Activated CD8-positive, alpha-beta memory T cell treated with anti-CD3 and anti-CD28 coated beads, Interleukin-2, amount 50 U/mL, for 4 hours (primary cell): ENCODE results near the gene PKD1L1.
"Not testable (repeated sequence)": the region's sequence is repeated elsewhere in the genome, so short reads cannot be mapped to it uniquely, and the experiment has no call there.

Experiments
- DNase-seq: peaks from one replicate; pipeline ENCODE4 v3.0.0-alpha.2; 2020

Gene PKD1L1

DNA sequence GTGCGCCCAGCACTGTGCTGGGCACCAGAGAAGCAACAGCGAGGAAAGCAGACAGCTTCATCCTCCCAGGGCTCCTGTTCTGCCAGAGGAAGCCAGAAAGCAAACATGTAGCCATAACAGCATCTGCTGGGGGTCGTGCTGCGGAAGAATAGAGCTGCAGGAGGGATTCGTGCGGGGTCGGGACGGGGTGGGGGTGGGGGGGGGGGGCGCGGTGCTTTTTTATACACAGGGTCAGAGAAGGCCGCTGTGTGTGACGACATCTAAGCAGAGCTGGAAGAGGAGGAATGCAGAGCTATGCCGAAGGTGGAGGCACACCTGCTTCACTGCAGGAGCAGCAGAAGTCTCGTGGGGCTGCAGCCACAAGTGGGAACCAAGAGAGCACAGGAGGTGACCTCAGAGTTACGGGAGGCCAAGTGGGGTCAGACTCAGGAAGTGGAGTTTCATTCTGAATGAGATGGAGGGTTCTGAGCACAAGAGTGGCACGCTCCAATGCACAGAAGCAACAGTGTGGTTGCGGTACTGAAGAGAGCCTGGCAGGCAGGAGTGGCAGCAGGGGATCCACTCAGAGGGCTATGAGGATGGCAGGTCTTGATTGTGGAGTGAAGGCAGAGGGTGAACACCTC lies 11.1 kb downstream of the PKD1L1 start:
- DNase-seq = no peak

DNA sequence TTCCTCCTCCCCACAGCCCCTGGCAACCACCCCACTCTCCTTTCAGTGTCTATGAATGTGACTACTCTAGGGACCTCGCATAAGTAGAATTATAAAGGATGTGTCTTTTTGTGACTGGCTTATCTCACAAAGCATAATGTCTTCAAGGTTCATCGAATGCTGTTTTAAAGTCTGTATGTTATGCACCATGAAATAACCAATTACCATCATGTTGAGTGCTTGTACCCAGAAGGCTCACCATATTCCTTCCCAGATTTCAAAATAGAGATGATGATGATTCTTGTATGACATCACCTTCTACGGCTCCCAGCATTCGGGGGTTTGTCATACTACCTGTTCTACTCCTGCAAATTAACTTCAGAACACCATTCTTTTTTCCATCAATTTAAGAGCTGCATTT lies 11.9 kb downstream of the PKD1L1 start:
- no peak for DNase-seq

DNA sequence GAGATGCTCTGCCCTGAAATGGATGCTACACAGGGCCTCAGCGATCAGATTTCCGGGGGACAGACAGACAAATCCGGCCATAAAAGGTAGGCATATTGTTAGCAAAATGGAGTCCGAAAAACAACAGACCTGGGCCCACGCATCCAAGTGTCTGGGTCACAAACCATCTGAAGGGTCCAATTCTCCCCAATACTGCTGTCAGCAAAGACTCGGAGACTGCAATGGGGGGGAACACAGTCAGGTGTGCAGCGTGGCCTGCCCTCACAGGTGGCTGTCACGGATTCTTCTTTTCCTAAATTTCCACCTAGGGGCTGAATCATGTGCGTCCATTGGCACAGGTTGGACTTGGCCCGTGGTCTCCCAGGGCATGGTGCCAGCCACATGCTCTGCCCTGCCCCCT lies 12.9 kb downstream of the PKD1L1 start:
- DNase-seq = no peak

DNA sequence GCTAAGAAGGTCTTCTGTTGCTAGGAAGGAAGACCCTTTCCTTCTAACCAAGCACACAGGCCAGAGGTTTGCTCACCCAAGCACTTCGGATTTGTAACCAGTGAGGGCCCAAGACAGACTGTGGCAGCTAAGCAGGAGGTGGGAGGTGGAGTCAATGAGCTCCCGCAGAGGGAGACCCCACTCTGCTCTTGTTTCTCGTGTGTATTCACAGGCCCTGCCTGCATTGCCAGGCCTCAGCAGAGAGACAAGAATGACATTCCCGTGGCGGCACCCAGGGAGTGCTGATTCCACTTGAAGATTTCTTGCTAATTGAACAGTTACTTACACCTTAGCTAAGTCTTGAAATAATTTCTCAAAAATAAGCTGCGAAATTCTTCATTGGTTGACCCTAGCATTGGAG lies 13.4 kb downstream of the PKD1L1 start:
- DNase-seq = no peak

DNA sequence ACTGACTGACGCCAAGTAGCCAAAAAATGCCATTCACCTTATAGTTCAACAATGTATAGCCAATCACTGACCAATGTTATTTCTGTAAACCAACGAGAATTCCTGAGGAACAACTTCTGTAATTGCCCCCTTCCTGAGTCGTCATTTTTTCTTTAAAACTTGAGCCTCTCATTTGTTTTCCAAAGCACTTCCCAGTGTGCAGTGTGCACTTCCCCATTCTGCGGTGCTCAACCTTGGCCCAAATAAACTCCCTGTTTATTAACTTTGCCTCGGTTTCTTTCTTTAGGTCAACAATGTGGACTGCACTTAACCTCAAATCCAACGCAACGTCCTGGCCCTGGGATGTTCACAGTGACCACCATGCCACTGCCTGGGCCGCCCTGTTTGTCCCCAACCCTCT lies 15.1 kb downstream of the PKD1L1 start:
- DNase-seq = no peak

DNA sequence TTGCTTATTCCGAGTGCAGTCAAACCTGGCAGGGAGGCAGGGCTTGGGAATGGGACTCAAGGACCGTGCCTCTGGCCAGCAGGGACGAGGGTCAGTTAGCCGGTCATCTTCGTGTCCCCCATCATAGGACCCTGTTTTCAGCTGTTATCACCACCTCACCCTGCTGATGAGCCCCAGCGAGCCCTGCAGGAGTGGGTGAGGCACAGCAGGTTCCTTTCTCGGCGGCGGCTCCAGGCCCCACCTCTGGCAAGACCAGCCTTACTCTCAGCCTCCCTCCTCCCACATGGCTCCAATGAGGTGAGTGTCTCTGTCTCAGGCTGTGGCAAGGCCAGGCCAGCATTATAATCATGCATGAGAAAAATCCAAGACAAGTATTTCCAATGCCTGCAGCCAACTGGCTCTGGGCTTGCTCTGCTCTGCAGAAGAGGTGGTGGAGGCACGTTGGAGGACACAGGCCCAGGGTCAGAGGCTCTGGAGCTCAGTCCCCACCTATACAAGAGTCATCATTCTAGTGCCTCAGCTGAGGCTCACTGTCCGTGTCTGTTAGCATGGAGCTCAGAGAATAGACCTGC lies 15.7 kb downstream of the PKD1L1 start:
- DNase-seq = no peak

DNA sequence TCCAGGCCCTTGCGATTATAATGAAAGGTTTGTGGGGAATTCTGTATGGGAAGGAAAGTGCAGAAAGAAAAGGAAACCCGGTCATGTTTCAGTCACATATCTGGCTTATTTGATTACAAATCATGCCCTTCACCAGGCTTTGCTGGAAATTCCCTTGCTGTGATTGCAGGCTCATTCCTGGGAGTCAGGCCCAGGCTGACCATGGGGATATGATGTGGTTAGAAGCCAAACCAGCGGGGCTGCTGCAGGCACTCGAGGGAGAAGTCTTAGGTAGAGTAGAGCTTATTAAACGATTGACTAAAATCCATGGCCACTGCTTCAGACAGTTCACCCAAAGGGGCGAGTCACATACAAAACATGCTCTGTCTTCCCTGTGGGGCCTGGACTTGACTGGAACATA lies 16.2 kb downstream of the PKD1L1 start:
- DNase-seq = no peak

DNA sequence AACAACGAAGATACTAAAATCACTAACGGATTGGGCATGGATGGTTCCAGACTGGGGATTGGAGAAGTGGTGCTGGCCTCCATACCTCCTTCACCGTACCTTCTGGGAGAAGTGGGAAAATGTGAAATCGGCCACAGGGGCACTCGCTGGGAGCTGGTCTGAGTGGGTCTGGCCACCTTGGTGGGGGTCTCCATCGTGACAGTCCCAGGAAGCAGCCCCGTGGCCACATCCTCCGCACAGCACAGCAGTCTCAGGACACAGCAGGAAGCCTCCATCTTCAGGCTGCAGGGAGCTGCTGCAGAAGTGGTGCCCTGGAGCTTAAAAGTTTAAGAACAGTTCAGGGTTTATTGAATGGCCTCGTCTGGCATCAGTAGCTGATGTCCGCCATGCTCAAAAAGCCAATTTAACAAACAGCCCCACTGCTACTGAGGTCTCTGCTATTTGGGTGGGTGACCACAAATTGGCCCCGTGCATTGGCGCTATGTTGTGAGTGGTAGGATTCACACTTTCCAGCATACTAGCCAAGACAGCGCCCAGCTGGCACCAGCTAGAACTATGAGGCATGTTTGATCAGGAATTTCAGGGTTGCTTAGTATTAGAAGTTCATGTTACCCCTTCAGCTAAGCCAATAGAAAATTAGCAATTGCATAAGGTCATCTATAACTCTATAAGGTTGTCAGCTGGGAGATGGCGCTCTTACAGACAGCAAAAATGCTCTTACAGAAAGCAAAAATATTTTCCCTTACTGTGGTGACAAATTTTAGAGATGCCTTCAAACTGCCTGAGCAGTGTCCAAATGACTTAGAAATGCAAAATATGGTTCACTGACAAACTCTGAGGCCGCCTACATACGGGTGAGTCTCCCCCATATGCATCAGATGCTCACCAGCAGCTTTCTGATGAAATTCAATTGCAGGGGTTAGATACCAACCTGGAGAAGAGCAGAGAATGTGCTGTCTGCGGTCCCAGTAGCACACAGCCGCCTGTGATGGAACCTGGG lies 17.0 kb downstream of the PKD1L1 start:
- no peak for DNase-seq

DNA sequence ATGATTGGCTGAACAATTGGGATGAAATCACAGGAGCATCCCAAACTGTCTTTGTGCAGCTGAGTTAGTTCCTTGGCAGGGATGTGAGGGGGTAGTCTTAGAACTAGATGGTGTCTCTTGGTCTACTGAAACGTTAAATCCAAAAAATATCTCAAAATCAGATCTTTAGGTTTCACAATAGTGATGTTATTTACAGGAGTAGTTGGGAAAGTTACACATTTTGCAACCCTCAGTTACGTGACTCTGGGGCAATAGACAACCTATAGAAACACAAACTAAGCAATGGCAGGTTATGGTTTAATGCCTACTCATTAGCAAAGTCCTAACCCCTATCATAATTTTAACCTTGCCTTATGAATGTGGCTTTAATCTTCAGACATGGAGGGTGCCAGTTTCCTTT lies 24.0 kb downstream of the PKD1L1 start:
- no peak for DNase-seq

DNA sequence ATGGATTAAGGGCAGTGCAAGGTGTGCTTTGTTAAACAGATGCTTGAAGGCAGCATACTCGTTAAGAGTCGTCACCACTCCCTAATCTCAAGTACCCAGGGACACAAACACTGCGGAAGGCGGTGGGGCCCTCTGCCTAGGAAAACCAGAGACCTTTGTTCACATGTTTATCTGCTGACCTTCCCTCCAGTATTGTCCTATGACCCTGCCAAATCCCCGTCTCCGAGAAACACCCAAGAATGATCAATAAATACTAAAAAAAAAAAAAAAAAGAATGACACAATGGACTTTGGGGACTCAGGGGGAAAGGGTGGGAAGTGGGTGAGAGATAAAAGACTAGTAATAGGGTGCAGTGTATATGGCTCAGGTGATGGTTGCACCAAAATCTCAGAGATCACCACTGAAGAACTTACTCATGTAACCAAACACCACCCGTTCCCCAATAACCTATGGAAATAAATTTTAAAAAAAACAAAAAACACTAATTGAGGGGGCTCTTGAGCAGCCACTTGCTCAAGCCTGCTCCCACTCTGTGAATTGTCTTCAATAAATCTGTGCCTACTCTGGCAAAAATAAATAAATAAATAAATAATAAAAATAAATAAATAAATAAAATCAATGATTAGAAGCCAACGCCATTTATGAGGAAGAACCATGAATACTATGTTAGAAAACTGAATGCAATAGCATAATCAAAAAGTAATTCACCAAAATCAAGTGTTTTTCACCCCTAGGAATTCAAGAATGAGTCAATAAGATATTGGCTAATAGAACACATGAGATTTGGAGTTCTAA lies 25.0 kb downstream of the PKD1L1 start:
- DNase-seq = not testable (repeated sequence)

DNA sequence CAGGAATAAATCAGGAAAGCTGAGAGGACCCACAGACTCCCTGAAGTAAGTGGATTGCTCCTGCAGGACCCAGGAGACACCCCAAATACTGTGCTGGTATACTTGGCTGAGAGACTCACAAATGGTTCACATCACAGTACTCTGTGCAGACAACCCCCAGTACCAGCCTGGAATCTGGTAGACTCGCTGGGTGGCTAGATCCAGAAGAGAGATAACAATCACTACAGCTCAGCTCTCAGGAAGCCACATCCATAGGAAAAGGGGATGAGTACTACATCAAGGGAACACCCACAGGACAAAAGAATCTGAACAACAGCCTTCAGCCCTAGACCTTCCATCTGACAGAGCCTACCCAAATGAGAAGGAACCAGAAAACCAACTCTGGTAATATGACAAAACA lies 31.8 kb downstream of the PKD1L1 start:
- DNase-seq = not testable (repeated sequence)

DNA sequence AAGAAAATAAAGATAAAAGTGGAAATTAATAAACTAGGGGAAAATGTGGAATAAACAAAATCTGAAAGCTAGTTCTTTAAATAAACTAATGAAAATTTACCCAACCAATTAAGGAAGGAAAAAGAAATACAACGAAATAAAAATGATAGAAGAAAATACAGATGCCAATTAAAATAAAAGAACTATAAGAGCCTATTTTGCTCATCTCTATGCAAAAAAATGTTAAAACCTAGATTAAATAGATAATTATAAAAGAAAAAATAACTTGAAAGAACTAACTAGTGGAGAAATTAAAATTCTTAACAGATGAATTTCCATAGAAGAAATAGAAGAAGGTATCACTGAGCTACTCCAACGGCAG lies 32.7 kb downstream of the PKD1L1 start:
- DNase-seq = no peak

DNA sequence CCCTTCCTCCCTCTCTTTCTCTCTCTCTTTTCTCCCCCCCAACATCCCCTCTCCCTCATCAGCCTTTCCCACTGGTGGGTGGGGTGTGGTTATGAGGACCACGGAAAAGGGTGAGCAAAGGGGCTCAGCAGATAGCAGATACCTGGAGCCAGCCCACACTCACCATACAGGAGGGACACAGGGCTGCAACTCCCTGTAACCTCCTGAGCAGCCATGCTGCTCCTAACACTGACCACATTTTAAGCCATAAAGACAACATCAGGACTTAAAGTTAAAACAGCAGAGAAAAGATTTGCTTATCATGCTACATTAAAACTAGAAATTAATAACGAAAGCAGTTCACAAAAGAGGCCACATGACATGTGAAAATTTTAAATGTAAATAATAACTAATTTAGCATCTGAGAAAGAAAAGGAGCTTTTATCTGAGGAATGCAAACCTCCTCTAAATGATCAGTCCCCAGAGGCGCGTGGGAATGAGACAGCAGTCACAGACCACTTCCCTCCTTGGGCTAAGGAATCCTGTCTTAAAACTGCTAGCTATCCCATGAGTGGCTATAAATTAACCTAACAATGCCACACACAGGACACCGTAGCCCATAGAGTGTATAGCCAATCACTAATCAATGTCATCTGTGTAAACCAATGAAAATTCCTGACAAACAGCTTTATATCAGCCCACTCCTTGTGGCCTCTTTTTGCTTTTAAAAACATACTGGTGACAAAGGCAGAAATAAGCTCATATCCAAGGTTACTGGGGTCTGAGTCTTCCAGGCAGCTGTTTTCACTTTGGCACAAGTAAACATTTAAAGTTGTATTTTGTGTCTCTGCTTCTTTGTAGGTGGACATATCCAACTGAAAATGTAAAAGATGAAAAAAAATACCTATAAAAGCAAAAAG lies 33.3 kb downstream of the PKD1L1 start:
- no peak for DNase-seq

DNA sequence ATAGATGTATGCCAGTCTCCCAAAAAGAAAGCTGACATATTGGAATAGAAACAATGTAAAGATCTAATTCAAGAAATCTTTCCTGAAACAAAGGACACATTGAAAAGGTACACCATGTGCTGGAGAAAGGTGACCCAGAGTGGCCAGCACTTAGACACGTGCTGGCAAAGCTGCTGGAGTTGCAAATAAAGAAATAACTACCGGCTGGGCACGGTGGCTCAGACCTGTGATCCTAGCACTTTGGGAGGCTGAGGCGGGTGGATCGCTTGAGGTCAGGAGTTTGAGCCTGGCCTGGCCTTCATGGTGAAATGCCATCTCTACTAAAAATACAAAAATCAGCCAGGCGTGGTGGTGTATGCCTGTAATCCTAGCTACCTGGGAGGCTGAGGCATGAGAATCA lies 35.9 kb downstream of the PKD1L1 start:
- DNase-seq = no peak

DNA sequence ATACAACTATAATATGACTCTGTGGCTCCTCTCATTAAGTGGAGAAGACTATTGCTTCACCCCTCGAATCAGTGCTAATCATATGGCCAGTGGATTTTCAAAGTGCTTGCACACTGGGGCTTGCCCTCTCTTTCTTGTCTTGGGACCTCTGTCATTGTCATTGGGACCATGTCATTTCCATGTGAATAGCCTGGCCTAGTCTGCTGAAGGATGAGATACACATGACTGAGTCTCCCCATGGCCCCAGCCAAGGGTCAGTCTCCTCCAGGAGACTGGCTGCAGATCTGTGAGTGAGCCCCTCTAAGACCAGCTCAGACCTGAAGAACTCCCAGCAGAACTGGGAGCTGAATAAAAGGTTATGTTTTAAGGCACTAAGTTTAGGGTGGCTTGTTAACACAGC lies 39.5 kb downstream of the PKD1L1 start:
- DNase-seq = no peak

DNA sequence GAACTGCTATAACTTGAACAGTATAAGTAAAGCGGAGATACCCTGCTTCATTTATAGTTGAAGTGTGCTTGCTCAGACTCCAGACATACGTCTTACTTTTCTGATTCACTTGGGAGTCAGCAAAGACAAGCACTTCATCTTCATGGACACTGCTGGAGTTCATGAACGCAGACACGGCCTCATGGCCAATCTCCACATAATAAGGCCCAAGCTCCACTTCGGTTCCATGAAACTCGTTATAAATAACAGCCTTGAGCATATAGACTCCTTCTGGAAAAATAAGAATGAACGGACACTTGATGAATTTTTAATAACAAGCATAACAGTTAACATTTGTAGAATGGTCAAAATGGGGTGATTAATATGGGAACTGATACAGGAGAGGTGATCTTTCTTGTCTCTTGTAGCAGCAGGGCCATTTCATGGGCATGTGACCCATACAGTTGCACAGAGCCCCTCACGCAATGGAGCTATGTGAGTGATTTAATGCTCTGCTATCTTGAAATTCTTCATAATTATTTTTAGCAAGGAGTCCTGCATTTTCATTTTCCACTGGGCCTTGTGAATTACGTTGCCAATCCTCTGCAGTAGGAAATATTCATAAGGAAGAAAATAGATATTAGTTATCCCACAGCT lies 40.2 kb downstream of the PKD1L1 start:
- DNase-seq = no peak

DNA sequence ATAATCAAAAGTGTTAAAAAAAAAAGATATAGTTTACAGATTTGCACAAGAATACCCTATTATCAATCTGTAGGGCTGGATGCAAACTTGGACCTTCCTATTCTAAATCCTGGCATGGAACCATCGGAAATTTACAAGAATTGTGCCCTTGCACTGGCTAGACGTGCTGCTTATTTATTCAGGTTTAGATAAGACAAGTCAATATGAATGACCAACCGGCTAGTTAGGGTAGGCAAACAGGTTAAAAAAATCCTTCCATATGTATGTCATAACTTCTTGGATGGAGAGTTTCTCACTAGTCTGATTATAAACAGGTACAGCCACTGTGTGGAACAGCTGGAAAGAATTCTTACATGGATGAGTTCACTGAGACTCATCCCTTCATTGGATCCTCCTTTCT lies 41.4 kb downstream of the PKD1L1 start:
- no peak for DNase-seq

DNA sequence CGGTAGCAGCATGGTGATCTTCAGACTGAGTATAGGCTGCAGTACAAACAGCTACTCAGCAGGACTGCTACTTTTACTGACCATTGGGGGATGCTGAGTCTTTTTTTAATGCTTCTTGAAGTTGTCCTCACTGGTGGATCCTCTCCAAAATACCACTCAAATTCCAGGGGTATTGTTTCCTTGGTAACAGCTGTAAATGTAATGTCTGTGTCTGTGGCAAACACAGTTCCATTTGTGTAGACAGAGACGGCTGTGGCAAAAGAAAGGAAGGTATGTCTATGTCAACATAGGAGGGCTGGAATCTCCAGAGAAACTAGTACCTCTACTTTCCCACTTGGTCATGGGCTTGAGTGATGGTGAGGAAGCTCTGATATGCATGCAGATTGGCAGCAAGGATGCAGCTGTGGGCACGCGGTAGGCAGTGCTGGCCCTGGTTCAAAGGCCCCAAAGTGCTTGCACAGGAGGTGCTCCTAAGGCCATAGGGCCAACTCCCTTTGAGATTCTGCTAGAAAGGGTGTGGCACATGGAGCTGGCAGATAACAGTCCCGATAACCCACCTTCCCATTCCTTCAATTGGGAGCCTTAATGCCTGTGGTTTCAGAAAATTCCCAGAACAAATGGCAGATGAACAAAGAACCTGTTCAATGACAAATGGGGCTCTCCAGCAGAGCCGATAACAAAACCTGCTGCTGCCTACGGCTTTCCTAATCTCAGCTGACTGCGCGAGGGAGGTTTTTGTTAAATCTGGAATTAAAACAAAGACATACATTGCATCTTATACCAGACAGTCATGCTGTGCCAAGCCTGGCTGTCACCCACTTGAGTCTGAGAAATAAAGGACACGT lies 43.0 kb downstream of the PKD1L1 start:
- no peak for DNase-seq

DNA sequence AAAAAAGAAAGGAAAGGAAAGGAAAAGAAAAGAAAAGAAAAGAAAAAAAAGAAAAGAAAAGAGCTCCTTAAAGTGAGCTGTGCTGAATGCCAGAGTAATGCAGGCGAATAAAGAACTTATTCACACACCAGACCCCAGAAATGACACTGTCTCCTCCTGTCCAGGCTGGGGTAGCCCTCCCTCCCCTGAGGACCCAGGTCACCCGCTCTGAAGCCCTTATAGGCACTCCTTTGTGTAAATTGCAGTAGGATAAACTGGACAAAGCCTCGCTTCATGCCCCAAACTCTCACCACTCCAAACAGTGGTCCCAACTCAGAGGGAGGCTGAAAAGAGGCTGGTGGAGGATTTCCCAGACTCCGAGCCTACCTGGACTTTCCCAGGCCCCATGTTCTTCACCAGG lies 46.3 kb downstream of the PKD1L1 start:
- DNase-seq = no peak

DNA sequence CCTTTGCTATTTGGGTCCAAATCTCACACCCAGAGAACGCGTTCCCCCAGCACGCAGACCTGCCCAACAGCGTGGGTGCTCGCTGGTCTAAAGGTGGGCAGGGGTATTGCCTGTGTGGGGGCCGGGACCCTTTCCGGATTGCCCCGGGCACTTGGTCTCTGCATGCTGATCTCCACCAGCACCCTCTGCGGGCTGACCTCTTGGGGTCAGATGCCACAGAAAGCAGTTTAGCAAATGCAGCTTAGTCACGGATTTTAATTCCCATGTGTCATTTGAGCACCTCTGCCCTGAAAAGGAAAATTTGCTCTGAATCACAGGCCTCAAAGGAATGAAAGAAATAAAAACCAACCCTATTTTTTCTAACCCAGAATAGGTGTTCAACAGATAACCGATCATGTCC lies 46.7 kb downstream of the PKD1L1 start:
- no peak for DNase-seq

DNA sequence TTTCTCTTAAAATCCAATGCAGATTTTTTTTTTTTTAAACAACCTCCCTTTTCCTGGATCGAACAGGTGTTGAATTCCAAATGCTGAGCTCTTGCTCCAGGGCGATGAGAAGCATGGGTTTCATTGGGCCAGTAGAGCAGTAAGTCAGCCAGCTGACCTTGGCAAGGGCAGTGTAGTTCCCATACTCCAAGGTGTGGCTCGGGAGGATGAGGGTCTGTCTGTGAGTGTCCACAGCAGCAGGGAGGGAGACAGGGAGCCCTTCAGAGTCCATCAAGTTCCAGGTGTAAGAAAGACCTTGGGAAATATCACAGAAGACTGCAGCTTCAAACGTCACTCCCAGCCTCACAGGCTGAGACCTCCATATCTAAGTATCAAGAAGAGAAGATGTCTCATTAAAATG lies 50.4 kb downstream of the PKD1L1 start:
- no peak for DNase-seq
